Activated T-cell treated with anti-CD3 and anti-CD28 coated beads for 1 hour (primary cell): ENCODE measurements around the gene SNX19.
"Not testable (repeated sequence)": the region's sequence is repeated elsewhere in the genome, so short reads cannot be mapped to it uniquely, and the experiment has no call there.

Experiments used
- DNase-seq: peaks from one replicate; pipeline ENCODE4 v3.0.0-alpha.2; 2020; ENCODE audit warnings: low read depth

Gene SNX19

DNA sequence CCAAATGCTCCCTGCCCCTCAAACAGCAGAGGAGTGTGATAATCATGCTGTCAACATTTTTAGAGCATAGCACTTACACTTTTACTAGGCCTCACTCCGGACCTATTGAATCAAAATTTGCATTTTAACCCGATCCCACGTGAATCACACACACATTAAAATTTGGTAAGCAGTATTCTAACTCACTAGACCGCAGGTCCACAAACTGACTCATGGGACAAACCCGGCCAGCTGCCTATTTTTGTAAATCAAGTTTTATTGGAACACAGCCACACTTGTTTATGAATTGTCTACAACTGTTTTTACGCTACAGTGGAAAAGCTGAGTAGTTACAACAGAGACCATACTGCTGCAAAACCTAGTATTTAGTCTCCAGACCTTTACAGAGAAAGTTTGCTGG, 43.3 kb downstream of the SNX19 start:
- DNase-seq: no peak

DNA sequence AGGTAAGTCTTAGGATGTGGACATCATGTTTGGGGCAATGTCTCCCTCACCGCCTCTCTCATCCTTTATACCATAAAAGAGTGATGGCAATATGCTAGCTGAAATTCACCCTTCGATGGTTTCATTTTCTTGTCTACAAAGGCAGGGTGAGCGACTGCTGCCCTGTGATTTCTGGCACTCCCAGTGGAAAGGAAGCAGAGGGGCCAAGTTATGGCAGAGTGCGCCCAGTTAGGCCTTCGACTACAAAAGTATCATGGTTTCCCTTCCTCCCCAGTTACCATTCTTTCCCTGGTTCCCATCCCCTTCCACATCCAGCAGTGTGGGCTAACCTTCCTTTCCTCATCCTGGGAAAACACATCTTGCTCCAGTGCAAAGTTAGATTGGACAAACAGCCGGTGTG, 43.8 kb downstream of the SNX19 start:
- no peak for DNase-seq

DNA sequence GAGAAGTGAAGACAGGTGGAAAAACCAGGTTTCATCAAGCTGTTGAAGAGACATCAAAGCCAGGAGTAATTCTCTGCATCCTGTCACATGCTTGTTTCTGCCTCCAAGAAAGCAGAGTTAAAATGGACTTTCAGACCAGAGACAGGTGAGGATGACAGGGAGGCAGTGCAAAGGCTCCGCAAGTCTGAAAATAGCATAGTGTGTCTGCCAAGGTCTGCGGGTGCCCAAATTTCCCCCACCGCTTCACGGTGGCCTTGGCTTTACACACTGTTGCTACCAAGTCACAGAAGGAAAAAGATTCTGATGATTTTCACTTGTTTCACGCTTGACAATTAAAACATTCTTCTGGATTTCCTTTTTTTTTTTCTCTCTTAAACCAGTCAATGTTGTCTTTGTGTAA, 44.2 kb downstream of the SNX19 start:
- DNase-seq: no peak

DNA sequence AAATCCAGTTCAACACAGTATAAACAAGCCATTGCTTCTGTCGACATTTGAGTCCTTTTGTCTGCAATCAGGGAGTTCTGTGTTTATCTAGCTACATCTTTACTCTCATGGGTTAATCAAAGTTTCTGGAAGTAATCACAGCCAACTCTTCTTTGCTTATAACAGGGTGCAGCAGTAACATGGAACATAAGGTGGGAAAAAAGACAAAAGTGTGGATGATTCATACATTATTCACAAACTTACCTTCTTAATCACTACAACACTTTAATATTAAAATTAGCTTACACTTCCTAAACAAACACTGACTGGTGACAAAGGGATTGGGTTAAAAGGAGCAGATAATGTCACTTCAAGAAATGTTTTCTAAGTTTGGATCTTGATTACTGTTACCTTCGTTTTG, 44.7 kb downstream of the SNX19 start:
- DNase-seq: no peak

DNA sequence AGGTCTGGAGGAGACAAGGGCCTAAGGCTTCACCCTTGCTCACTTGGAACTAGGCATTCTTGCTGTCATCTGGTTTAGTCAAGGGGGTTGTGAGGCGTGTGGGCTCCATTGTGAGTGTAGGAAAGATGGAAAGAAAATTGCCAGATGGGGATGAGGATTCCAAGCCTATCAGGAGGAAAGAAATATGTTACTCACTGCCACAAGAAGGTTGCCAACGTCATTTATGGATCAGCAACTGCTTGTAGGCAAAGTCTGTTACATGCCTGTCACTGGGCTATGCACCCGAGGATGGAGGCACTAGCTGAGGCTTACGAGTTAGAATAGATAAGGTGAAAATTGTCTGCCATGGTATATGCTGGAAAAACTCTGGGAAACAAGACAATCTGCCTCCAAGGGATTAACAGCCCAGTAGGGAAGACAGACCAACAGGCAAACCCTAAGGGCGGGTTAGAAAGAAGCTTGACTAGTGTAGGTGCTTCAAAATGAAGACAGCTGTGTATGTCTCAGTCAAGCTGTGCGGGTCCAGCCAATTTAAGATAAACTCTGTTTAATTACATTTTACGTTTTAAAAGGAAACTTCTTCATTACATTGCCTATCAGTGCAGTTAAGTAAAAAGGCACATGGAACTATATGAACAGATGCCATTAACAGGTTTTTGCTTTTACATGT, 47.4 kb downstream of the SNX19 start:
- no peak for DNase-seq

DNA sequence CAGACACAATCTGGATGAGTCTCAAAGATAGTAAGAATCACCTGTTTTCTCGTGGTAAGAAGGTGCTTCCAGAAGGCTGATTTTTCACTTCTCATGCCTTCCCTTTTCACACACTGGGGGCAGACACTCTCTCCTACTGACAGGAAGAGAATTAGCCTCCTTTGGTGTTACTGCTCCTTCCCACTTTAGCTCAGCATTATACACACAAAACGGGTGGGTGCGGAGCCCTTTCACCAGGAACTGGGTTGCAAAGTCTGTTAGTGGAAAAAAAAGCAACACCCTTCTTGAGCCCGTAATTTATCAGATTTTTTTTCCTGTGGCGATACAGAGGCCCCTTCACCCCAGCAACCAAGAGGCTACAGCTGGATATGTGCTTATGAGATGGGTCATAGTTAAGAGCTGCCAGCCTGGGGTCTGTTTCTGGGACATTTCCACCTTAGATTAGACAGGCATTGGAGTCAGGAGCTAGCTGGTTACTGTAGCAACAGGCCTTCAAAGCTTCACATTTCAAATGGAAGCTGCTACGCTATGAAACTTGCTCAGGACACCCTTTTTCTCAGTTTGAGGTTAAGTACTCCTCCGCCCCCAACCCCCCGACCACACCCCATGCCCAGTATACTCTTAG, 48.1 kb downstream of the SNX19 start:
- no peak for DNase-seq

DNA sequence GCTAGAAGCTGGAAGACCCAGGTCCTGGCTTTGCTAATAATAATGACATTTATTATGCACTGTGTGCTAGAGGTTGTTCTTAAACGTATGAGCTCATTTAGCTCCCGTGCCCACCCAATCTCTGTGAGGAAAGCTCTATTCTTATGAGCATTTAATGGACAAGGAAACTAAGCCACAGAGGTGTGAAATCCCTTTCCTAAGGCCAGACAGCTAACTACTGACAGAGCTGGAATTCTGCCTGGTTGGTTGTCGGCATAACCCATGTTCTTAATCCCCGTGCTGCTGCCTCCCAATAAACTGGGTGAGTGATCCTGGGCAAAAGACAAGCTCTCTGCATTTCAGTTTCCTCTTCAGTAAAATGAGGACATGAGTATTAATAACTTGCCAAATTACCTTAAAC, 49.4 kb downstream of the SNX19 start:
- DNase-seq: no peak

DNA sequence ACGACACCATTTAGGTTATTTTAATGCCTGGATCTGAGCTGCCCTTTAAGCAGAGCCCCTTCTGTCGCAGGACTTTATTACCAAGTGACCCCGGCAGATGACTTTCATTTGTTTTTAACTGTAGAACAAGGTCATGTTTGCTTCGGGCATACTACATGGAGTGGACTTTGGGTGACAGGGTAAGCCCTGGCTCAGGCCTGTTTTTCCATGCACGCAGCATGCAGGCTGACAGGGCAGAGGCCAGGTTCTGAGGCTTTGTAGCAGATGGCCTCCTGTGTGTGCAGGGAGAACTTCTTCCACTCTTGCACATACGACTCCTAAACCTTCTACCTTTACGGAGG, 50.5 kb downstream of the SNX19 start:
- DNase-seq: no peak

DNA sequence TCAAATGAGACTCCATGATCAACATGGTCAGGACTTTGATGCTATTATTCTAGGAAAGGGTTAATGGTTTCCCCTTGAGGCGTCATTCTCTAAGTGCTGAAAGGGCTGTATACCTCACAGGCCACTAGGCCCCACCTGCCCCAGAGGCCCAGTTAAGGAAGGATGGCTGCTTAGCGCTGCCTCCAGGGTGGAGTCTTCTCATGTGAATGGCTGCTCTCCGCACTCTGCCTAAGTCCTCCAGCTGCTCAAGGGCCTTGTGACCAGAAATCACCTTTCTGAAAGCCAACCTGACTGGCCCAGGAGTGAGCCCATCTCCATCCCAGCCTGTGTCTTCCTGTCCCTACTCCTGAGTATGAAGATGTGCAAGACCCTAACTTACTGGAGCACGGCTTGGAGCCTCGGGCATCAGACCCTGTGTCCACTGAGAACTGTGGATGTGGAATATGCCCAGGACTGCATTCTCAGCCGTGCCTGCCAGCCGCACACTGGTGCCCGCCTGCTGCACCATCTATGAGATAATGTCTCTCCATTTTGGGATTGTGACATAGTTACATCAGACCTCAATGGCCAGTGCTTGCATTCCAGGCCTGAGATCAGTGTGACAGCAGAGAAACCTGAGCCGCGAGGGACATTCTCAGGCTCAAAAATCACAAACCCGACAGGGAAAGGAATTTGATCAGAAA, 51.0 kb downstream of the SNX19 start:
- no peak for DNase-seq

DNA sequence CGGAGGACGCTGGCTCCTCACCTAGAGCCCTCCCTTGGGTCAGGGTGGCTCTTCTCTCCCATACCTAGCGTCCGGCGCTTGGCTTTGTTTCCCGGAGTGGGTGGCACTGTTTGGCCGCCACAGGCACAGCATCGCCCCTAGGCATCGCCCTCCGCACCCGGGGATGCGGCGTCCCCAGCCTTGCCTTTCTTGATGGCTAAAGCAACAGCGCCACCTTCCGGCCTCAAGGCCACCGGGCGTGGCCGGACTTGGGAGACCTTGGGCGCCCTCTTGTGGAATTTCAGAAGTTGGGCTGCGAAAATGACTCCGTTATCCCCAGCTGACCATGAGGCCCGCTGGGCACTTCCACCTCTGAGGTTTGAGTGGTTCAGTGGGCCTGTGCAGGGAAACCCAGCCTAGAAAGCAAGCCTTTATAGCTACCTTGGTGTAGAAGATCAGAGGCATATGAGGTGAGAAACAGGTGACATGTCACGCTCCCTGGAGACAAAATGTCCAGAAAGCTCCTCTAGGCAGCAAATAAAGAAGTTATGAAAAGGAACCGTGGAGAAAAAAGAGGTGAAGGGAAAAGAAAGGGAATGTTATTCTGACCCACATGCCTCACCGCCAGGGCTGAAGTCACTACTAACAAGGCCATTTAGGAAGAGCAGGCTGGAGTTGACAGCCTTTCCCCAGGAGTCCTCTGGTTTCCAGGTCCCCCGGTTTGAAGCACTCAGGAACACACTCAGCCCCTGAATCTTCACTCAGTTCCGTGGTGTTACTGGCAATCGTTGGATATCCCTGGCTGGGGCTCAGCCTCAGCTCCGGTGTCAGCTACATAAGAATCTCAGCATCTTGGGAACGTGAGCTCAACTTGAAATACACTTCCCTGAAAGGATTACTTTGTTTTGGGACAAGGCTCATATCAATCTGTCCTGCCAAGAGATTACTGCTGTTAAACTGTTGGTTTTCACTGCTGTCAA, 54.1 kb downstream of the SNX19 start:
- DNase-seq: peak; percentile 82

DNA sequence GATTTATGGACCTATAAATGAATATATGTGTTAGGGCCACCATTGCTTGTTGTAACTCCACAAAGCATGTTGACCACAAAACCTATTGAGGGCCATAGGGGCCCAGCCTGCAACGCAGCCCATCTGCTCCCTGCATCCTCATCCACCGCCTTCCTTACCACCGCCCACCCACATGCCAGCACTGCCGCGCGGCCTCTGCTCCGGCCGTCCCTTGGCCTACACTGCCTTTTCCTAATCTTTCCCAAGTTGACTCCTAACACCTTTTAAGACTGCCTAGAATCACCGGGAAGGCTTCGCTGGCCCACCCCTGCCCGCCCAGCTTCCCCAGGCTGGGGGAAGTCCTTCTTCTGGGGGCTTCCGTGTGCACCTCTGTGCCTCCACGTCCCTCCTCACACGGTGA, 55.0 kb downstream of the SNX19 start:
- DNase-seq: no peak

DNA sequence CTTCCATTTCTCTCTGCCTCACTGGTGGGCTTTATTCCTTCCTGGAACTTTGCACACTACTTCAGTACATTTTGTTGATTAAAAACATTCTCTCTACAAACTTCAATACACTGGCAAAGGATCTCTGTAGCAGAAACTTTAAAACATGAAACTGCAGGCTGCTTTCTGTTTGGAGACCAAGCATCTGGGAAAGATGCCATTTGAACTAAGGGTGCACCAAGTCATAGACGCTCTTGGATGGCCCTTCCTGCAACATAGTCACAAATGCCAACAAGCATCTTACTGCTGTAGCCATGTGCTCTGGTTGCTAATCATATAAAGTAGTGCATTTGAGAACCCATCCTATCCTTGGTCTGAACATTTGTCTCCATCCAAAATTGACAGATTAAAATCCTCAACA, 56.4 kb downstream of the SNX19 start:
- DNase-seq: no peak

DNA sequence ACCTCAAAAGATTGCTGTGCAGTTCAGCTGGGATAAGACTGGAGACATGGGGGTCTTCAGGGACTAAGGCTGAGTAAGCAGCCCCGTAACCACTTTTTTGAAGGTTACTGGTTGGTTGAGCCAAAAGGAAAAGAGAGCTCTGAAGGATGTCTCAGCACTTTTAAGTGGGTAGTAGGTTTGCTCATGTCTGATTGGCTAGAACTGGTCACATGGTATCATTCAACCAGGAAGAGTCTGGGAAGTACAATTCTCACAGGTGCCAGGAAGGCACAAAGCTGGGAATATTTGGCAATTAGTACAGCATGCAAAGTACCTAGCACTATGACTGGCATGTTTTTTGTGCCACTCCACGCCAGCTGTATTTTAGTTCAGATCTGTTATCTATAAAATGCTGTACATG, 58.1 kb downstream of the SNX19 start:
- no peak for DNase-seq

DNA sequence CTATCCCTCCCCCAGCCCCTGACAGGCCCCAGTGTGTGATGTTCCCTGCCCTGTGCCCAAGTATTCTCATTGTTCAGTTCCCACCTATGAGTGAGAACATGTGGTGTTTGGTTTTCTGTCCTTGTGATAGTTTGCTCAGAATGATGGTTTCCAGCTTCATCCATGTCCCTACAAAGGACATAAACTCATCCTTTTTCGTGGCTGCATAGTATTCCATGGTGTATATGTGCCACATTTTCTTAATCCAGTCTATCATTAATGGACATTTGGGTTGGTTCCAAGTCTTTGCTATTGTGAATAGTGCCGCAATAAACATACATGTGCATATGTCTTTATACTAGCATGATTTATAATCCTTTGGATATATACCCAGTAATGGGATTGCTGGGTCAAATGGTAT, 60.6 kb downstream of the SNX19 start:
- DNase-seq: not testable (repeated sequence)

DNA sequence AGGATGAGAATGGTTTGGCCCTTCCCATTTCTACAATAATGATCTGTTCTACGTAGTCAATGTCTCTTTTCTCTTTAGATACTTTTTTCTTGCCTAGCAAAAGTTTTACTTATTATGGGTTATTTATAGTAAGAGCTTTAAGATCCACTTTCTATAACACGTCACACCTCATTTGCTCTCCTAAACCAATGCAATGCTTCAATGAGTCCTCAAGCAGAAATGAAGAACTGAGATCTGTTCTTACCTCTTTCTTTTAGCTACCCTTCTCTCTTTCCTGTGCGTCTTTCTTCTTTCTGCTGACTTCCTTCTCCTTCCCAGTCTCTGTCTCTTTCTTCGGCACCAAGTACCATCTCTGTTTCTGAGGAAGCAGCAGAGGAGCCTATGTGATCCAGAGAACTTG, 61.8 kb downstream of the SNX19 start:
- no peak for DNase-seq

DNA sequence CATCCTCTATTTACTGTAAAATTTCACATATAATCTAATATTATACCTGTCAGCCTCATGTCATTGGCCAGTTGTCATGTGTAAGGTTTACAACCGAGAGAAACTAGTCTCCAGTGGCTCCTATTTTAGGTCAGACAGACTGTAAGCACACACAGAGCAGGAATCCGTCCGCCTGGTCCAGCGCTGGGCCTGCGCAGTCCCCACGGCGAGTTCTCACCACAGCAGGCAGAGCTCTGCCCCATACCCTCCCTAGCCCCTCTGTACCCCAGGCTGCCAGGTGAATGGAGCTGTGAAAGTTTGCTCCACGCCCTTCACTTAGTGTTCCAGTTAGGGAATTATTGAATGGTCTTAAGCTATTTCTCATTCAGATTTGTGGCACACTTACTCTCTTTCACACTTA, 63.7 kb downstream of the SNX19 start:
- DNase-seq: no peak

DNA sequence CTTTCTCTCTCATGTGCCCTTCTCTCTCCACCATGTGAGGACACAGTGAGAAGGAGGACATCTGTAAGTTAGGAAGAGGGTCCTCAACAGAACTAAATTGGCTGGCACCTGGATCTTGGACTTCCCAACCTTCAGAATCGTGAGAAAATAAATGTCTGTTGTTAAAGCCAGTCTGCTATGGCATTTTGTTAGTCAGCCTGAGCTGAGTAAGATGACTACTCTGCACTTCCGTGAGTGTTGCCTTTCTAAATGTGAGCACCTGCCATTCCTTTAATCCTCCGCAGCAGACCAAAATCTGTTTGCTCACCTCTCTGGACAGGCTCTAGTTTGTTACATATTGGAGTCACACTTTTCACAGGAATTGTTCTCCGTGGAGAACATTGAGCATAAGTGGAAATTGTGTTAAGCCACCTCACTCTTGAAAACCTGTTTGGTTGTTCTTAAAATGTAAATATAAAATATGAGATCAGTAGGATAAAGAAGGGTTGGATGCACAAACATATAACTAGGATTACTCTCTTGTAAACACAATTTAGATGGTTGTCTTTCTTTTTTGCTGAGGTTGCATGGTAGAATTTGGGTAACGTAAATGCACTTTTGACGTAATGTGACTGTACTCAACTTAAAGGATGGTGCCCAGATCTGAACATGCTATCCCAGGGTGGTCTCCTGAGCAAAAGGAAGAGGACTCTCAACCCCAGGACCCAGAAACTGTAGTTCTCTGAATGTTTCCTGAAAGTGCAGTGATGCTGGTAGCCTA, 65.9 kb downstream of the SNX19 start:
- DNase-seq: no peak

DNA sequence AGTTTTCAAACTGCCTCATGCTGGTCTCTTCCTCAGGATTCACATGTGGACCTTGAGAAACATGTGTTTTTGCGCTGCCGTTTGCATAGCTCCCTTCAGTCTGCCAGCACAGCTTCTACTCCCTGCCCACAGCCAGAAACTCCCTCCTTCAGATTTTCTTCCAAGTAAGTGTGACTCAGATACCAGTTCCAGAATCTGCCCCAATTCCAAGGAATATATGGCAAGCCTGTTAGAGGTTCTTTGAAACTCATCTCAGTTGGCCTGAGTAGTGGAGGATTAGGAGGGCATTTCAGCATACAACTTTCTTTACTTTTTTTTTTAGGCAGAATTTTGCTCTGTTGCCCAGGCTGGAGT, 67.1 kb downstream of the SNX19 start:
- no peak for DNase-seq

DNA sequence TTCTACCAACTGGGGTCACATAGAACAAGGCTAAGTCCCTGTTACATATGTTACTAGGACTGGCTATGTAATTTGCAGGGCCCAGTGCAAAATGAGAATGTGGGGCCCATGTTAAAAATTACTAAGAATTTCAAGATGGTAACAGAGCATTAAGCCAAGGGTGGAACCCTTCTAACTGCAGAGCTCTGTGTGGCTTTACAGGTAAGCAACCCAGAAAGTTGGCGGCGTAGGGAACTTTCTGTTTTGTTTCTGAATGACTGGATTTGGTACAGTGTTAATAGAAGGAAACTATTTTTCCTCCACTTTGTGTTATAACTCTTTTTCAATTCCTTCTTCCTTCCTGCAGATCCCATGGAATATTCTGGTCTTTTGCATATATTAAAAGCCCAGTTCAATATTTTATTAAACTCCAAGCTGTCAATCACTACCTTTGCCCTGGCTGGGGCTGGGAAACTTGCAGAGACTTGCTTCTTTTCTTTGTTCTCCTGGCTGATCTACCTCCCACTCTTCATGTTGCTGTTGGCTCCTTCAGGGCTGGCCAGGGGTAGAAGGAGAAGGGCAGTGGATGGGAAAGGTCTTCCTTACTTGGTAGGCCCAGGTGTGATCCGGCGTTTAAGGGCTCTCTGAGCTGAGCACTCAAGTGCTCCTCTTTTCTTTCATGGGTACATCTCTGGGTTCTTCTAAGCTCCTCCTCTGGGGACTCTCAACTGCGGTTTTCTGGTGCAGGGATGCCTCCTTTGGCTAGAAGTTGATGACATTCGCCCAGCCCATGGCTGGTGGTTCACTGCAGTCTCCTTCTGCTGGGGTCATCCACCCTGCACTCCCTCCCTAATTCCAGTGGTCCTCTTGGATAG, 67.7 kb downstream of the SNX19 start:
- no peak for DNase-seq

DNA sequence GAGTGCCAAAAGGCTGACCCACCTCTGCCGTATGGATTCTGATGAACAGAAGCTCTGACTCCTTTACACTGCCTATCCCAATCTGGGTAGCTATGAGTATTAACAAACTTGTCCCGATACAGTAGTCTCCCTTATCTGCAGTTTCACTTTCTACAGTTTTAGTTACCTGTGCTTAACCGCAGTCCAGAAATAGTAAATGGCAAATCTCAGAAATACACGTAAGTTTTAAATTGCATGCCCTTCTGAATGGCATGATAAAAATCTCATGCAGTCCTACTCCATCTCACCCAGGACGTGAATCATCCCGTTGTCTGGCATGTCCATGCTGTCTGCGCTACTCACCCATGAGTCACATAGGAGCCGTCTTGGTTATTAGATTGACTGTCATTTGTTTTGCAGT, 68.8 kb downstream of the SNX19 start:
- no peak for DNase-seq

DNA sequence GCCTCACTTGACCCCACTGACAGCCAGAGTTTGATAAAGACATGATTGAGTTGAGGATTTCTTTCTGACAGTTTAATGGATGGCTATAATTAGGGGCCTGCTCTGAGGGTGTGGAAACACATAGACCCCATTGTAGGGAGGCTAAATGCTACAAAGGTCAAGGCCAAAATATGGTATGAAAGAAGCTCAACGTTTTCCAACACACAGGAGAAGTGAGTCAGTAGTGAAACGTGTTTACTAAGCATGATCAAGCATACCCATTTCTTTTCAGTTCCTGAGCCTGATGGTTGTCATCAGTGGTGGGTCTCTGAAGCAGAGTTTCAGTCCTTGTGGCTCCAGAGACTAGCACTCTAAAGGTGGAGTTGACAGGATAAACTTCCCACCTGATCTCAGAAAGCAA, 69.7 kb downstream of the SNX19 start:
- DNase-seq: no peak
